ENCODE results near the gene C16orf90. TPM values are rescaled to one million over a fixed set of nuclear protein-coding genes. Genes with fewer than 3 reads are reported as not detected.
A peak's percentile ranks its signal among the peaks of the same experiment; 100 is the strongest.
"Not testable (repeated sequence)": the region's sequence is repeated elsewhere in the genome, so short reads cannot be mapped to it uniquely, and the experiment has no call there.

Gene C16orf90
- total RNA-seq, 1 donor from 2014 or later: not detected

GRCh38 chr16:3475604-3476375 is 19.5 kb downstream of the C16orf90 start:
- no peak for TF ChIP-seq EZH2phosphoT487 (IDR thresholded peaks at IDR 0.05)
- TF ChIP-seq EZH2 (IDR thresholded peaks at IDR 0.05): no peak
- TF ChIP-seq CTCF (IDR thresholded peaks at IDR 0.05): no peak
- H3K27ac Mint-ChIP-seq: peak overlapping the region; percentile 66
- no peaks in the 10 kb centered on the region for H3K9me3 Mint-ChIP-seq
- Histone ChIP-seq H3K27ac (no peak overlapping the region), H3K36me3 (no peaks in the 10 kb centered on the region), H3K79me2 (ENCODE audit: low read depth) (peaks cover 64% of the 10 kb centered on the region), H2AFZ (replicated peaks) (no peak overlapping the region), H3K4me1 (no peaks in the 10 kb centered on the region), H3K27me3 (no peaks in the 10 kb centered on the region), H4K20me1 (ENCODE audit: low read depth) (peaks cover 30% of the 10 kb centered on the region), H3K9ac (peak overlapping the region; percentile 27), H3F3A (ENCODE audit: low read depth) (no peaks in the 10 kb centered on the region), H3K9me3 (ENCODE audit: low read depth) (no peaks in the 10 kb centered on the region), H3K4me3 (no peak overlapping the region), H3K4me2 (no peak overlapping the region)
- H3K4me3 Mint-ChIP-seq: no peak overlapping the region
- DNase-seq (ENCODE audit: low spot score): no peak
- peaks cover 19% of the 10 kb centered on the region for H3K36me3 Mint-ChIP-seq
- H3K4me1 Mint-ChIP-seq: no peaks in the 10 kb centered on the region
- peaks cover 2% of the 10 kb centered on the region for H3K27me3 Mint-ChIP-seq (ENCODE audit: insufficient read depth, low read depth)

GRCh38 chr16:3474870-3475269 is 20.4 kb downstream of the C16orf90 start:
- not testable (repeated sequence) for H3K27me3 ChIP-seq

GRCh38 chr16:3474136-3474779 is 21.0 kb downstream of the C16orf90 start:
- H3K36me3 Mint-ChIP-seq: peaks cover 16% of the 10 kb centered on the region
- peaks cover 80% of the 10 kb centered on the region for H3K79me2 ChIP-seq (ENCODE audit: low read depth)
- no peaks in the 10 kb centered on the region for H3K36me3 ChIP-seq
- H3K27me3 ChIP-seq: no peaks in the 10 kb centered on the region
- no peaks in the 10 kb centered on the region for H3K9me3 Mint-ChIP-seq
- H3K9me3 ChIP-seq (ENCODE audit: low read depth): no peaks in the 10 kb centered on the region
- DNase-seq (ENCODE audit: low spot score): no peak
- H3K4me1 ChIP-seq: no peaks in the 10 kb centered on the region
- H3K27ac ChIP-seq: no peak overlapping the region
- H3K4me2 ChIP-seq: no peak overlapping the region
- H4K20me1 ChIP-seq (ENCODE audit: low read depth): peaks cover 26% of the 10 kb centered on the region
- no peak overlapping the region for H3K27ac Mint-ChIP-seq
- H3K4me1 Mint-ChIP-seq: no peaks in the 10 kb centered on the region
- no peak overlapping the region for H2AFZ ChIP-seq (replicated peaks)
- TF ChIP-seq EZH2 (IDR thresholded peaks at IDR 0.05) (no peak), EZH2phosphoT487 (IDR thresholded peaks at IDR 0.05) (no peak), CTCF (IDR thresholded peaks at IDR 0.05) (no peak)
- peaks cover 2% of the 10 kb centered on the region for H3K27me3 Mint-ChIP-seq (ENCODE audit: insufficient read depth, low read depth)
- H3K4me3 ChIP-seq: no peak overlapping the region
- no peak overlapping the region for H3K4me3 Mint-ChIP-seq
- no peaks in the 10 kb centered on the region for H3F3A ChIP-seq (ENCODE audit: low read depth)
- no peak overlapping the region for H3K9ac ChIP-seq

More at GRCh38 chr16:3474870-3475269, 20.4 kb downstream of the C16orf90 start:
- not testable (repeated sequence) for H3K9me3 ChIP-seq (ENCODE audit: low read depth); H3K36me3 ChIP-seq; H3K4me3 ChIP-seq; H3K9me3 Mint-ChIP-seq; DNase-seq (ENCODE audit: low spot score); H3K27me3 Mint-ChIP-seq (ENCODE audit: insufficient read depth, low read depth); H3K27ac Mint-ChIP-seq; H3K27ac ChIP-seq; H2AFZ ChIP-seq (replicated peaks); H3F3A ChIP-seq (ENCODE audit: low read depth); H3K4me1 ChIP-seq; H3K4me2 ChIP-seq; H3K4me1 Mint-ChIP-seq; H3K4me3 Mint-ChIP-seq; H3K9ac ChIP-seq
- peaks cover 27% of the 10 kb centered on the region for H4K20me1 ChIP-seq (ENCODE audit: low read depth)
- H3K36me3 Mint-ChIP-seq: peaks cover 21% of the 10 kb centered on the region
- peaks cover 73% of the 10 kb centered on the region for H3K79me2 ChIP-seq (ENCODE audit: low read depth)

GRCh38 chr16:3473596-3473943 is 21.7 kb downstream of the C16orf90 start:
- not testable (repeated sequence) for H3K9me3 Mint-ChIP-seq; H3K4me3 ChIP-seq; H3K9ac ChIP-seq; H3K4me2 ChIP-seq; H3K27me3 Mint-ChIP-seq (ENCODE audit: insufficient read depth, low read depth); H2AFZ ChIP-seq (replicated peaks); H3K4me1 Mint-ChIP-seq; H3K4me1 ChIP-seq; H3K27ac ChIP-seq; H3F3A ChIP-seq (ENCODE audit: low read depth); H3K27me3 ChIP-seq; H3K36me3 ChIP-seq; DNase-seq (ENCODE audit: low spot score); H3K4me3 Mint-ChIP-seq; H3K27ac Mint-ChIP-seq; H3K9me3 ChIP-seq (ENCODE audit: low read depth)
- H3K36me3 Mint-ChIP-seq: peaks cover 14% of the 10 kb centered on the region
- peaks cover 86% of the 10 kb centered on the region for H3K79me2 ChIP-seq (ENCODE audit: low read depth)
- H4K20me1 ChIP-seq (ENCODE audit: low read depth): peaks cover 31% of the 10 kb centered on the region

Measured in neural progenitor cell (in vitro differentiated cells).